Measurements from ENCODE around the gene PNLDC1. TPM values are rescaled to one million over a fixed set of nuclear protein-coding genes. Genes with fewer than 3 reads are reported as not detected.

The PNLDC1 gene
- total and polyA plus RNA-seq, 9 of the 15 experiments (the other 6 are each of a cell fraction or from before 2014, with no cell fraction given), result 0.12 TPM; not detected in 8

DNA sequence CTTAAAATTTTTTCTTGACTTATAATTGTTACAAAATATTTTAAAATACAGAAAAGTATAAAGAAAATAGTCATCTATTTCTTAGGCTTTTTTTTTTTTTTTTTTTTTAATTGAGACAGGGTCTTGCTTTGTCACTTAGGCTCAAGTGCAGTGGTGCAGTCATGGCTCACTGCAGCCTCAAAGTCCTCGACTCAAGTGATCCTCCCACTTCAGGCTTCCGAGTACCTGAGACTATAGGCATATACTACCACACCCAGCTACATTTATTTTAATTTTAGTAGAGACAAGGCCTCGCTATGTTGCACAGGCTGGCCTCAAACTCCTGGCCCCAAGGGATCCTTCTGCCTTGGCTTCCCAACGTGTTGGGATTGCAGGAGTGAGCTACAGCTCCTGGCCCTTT is 43.6 kb upstream of the PNLDC1 start:
- in situ Hi-C loops (cut with MboI), result no loop called here

More for the DNA sequence above, 43.6 kb upstream of the PNLDC1 start:
- CTCF ChIA-PET (ENCODE audit: low intra/inter-chr PET ratio), result no interaction called here
- no peak overlapping the region for H3K4me3 ChIP-seq
- BruUV-seq (replicated peaks), result no TSS peak
- H4K20me1 ChIP-seq (replicated peaks; ENCODE audit: control insufficient read depth, insufficient read depth, low read length), result no peaks in the 10 kb centered on the region
- ATAC-seq (no peak), FAIRE-seq (no peak), DNase-seq (ENCODE audit: extremely low read depth in 1 of 4, low spot score in 3 of 4) (no peak)
- no peaks in the 10 kb centered on the region for H3K9me1 ChIP-seq (ENCODE audit: control insufficient read depth, insufficient read depth, low read length)
- H2AFZ ChIP-seq (ENCODE audit: low read depth, low read length), result no peak overlapping the region
- H3K79me2 ChIP-seq (ENCODE audit: control insufficient read depth, insufficient read depth, low read length), result peaks cover 18% of the 10 kb centered on the region
- no peak overlapping the region for H3K27ac ChIP-seq (ENCODE audit: extremely low read depth, low read depth, low read length)
- H3K4me2 ChIP-seq (ENCODE audit: insufficient read depth, low read length), result no peak overlapping the region
- intact Hi-C loops (cut with micrococcal nuclease), result no loop called here
- H3K9ac ChIP-seq (ENCODE audit: insufficient read depth in 1 of 2, low read depth in 2 of 2, low read length in 2 of 2), result no peak overlapping the region
- H3K27me3 ChIP-seq (ENCODE audit: control insufficient read depth in 2 of 2, insufficient read depth in 2 of 2, low read length in 2 of 2), result no peaks in the 10 kb centered on the region
- peaks cover 9 to 10% of the 10 kb centered on the region in 2 experiments; a peak in 4 of 5 replicates for H3K4me1 ChIP-seq (replicated peaks in 1 of 2; ENCODE audit: control insufficient read depth in 2 of 2, insufficient read depth in 2 of 2, low read length in 2 of 2)
- H3K36me3 ChIP-seq (ENCODE audit: control insufficient read depth, insufficient read depth, low read length), result peaks cover 81% of the 10 kb centered on the region
- POLR2A ChIA-PET, result interaction anchor here (0.9 to 1.5 kb wide), 4 partner anchors 13 to 63 kb away, joined by 3 to 5 read pairs (median 4); partner anchors contain the start of genes SOD2 and WTAP
- WGBS (ENCODE audit: insufficient coverage, low coverage, missing lambda C conversion rate), result 99% methylated on average over 4 of the region's 4 CpGs
- H3K9me3 ChIP-seq (replicated peaks; ENCODE audit: control insufficient read depth, insufficient read depth, low read depth, low read length), result no peaks in the 10 kb centered on the region
- TF ChIP-seq SIN3A (IDR thresholded peaks at IDR 0.05; ENCODE audit: borderline replicate concordance in 2 of 2, control insufficient read depth in 1 of 2, low read depth in 2 of 2, low read length in 2 of 2) (0 out of 4 replicates have a peak, but pooled peaks of 1 of the 2 experiments have one; percentile 43), POLR3G (IDR thresholded peaks at IDR 0.05; ENCODE audit: extremely low read depth, insufficient read length, insufficient replicate concordance) (no peak), ZNF134 (CRISPR knock-in tag; conservative IDR thresholded peaks at IDR 0.05) (no peak), SUPT5H (IDR thresholded peaks at IDR 0.05) (no peak), POLR2AphosphoS5 (IDR thresholded peaks at IDR 0.05; ENCODE audit: control insufficient read depth, insufficient read depth, low read depth, low read length) (peak; percentile 46; the same call in 1 of the 2 replicates), PCBP2 (IDR thresholded peaks at IDR 0.05; ENCODE audit: low read depth, low read length, poor library complexity, severe bottlenecking) (no peak), BCL6 (CRISPR knock-in tag; IDR thresholded peaks at IDR 0.05) (no peak)
- TF ChIP-seq, protein P1, sequence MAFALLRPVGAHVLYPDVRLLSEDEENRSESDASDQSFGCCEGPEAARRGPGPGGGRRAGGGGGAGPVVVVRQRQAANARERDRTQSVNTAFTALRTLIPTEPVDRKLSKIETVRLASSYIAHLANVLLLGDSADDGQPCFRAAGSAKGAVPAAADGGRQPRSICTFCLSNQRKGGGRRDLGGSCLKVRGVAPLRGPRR (CRISPR knock-in tag; IDR thresholded peaks at IDR 0.05), result no peak
- TF ChIP-seq, protein P2, sequence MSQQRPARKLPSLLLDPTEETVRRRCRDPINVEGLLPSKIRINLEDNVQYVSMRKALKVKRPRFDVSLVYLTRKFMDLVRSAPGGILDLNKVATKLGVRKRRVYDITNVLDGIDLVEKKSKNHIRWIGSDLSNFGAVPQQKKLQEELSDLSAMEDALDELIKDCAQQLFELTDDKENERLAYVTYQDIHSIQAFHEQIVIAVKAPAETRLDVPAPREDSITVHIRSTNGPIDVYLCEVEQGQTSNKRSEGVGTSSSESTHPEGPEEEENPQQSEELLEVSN (IDR thresholded peaks at IDR 0.05; ENCODE audit: borderline replicate concordance in 1 of 2, extremely low read depth in 1 of 2, insufficient read depth in 1 of 2, insufficient read length in 1 of 2, low read depth in 1 of 2, low read length in 1 of 2, poor library complexity in 1 of 2, severe bottlenecking in 1 of 2), result no peak
